Testis (tissue), 2 donors: Measurements from ENCODE around the gene NUMA1.

Experiments used
- CTCF ChIP-seq, 3 experiments: fragments of 450-650 bp in 2 of 3; fragments of 200-600 bp in 1 of 3; sonication (generic) in 1 of 3; IDR thresholded peaks; one replicate each; pipeline ENCODE4 v1.5.1; 2016 to 2019; ENCODE audit warnings: antibody characterized with exemption in 3 of 3, mild to moderate bottlenecking in 2 of 3, moderate library complexity in 1 of 3
- POLR2A ChIP-seq: fragments of 450-650 bp; IDR thresholded peaks from one replicate; pipeline ENCODE4 v1.6.1; 2017; ENCODE audit warnings: antibody characterized with exemption, mild to moderate bottlenecking, moderate library complexity

DNA sequence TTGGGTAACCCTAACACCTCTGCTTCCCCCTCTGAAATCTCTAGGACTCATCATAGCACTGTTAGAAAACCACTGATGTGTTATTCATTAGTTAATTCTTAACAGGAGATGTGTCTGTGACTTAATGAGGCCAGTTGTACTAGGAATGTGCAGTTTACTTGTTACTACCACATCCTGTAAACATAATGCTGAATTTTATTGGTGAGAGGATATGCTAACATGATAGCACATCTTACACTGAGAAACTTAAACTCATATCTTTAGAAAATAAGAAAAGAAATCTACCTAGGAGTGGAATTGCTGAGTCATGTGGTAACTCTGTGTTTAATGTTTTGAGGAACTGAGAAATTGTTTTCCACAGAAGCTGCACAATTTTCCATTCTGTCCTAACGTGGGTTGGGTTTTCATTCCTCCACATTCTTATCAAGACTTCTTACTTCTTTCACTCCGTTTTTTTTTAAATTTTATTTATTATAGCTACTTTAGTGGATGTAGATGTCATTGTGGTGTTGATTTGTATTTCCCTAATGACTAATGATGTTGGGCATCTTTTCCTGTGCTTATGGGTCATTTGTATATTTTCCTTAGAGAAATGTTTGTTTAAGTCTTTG lies 117.8 kb downstream of the NUMA1 start:
- no peak for TF ChIP-seq CTCF (IDR thresholded peaks at IDR 0.05)
- TF ChIP-seq POLR2A, result no peak
